ENCODE measurements around the gene PPP1R12C. TPM values are rescaled to one million over a fixed set of nuclear protein-coding genes. Genes with fewer than 3 reads are reported as not detected.
A peak's percentile ranks its signal among the peaks of the same experiment; 100 is the strongest.

The PPP1R12C gene
- total RNA-seq, 1 donor = 55.0 TPM

- Histone ChIP-seq H3K27me3 (ENCODE audit: insufficient read depth, low read length) (peaks cover 22% of the 10 kb centered on the region), H3K4me3 (ENCODE audit: insufficient read depth, low read length) (no peak overlapping the region), H3K9me3 (ENCODE audit: low read depth, low read length) (peaks cover 3% of the 10 kb centered on the region), H3K4me1 (ENCODE audit: insufficient read depth, low read length) (no peaks in the 10 kb centered on the region), H3K27ac (ENCODE audit: low read depth, low read length) (no peak overlapping the region), H3K36me3 (ENCODE audit: insufficient read depth, low read length) (no peaks in the 10 kb centered on the region), H2AFZ (ENCODE audit: low read length) (no peak overlapping the region), H3K79me2 (ENCODE audit: insufficient read depth, low read length) (no peaks in the 10 kb centered on the region), H4K20me1 (ENCODE audit: insufficient read depth, low read length) (no peaks in the 10 kb centered on the region), H3K4me2 (ENCODE audit: insufficient read depth, low read length) (no peak overlapping the region)
- DNase-seq (ENCODE audit: insufficient read length, low spot score, missing footprints) = no peak
- TF ChIP-seq CTCF (IDR thresholded peaks at IDR 0.05; ENCODE audit: extremely low read depth, low read depth, low read length) = no peak
Measured at GRCh38 chr19:55070466-55071128, 46.8 kb downstream of the PPP1R12C start.

- no peak for TF ChIP-seq CTCF (IDR thresholded peaks at IDR 0.05; ENCODE audit: extremely low read depth, low read depth, low read length)
- peak; percentile 66 for DNase-seq (ENCODE audit: insufficient read length, low spot score, missing footprints)
- Histone ChIP-seq H3K79me2 (ENCODE audit: insufficient read depth, low read length) (no peaks in the 10 kb centered on the region), H3K9me3 (ENCODE audit: low read depth, low read length) (peaks cover 3% of the 10 kb centered on the region), H3K4me2 (ENCODE audit: insufficient read depth, low read length) (no peak overlapping the region), H3K27ac (ENCODE audit: low read depth, low read length) (no peak overlapping the region), H4K20me1 (ENCODE audit: insufficient read depth, low read length) (no peaks in the 10 kb centered on the region), H3K36me3 (ENCODE audit: insufficient read depth, low read length) (no peaks in the 10 kb centered on the region), H3K27me3 (ENCODE audit: insufficient read depth, low read length) (peaks cover 18% of the 10 kb centered on the region), H2AFZ (ENCODE audit: low read length) (no peak overlapping the region), H3K4me3 (ENCODE audit: insufficient read depth, low read length) (no peak overlapping the region), H3K4me1 (ENCODE audit: insufficient read depth, low read length) (no peaks in the 10 kb centered on the region)
Measured at GRCh38 chr19:55069865-55070197, 47.6 kb downstream of the PPP1R12C start.

- Histone ChIP-seq H3K79me2 (ENCODE audit: insufficient read depth, low read length) (no peaks in the 10 kb centered on the region), H2AFZ (ENCODE audit: low read length) (no peak overlapping the region), H4K20me1 (ENCODE audit: insufficient read depth, low read length) (no peaks in the 10 kb centered on the region), H3K4me1 (ENCODE audit: insufficient read depth, low read length) (no peaks in the 10 kb centered on the region), H3K27me3 (ENCODE audit: insufficient read depth, low read length) (peaks cover 18% of the 10 kb centered on the region), H3K9me3 (ENCODE audit: low read depth, low read length) (peaks cover 3% of the 10 kb centered on the region), H3K36me3 (ENCODE audit: insufficient read depth, low read length) (no peaks in the 10 kb centered on the region), H3K4me3 (ENCODE audit: insufficient read depth, low read length) (peak overlapping the region; percentile 10), H3K27ac (ENCODE audit: low read depth, low read length) (no peak overlapping the region), H3K4me2 (ENCODE audit: insufficient read depth, low read length) (no peak overlapping the region)
- TF ChIP-seq CTCF (IDR thresholded peaks at IDR 0.05; ENCODE audit: extremely low read depth, low read depth, low read length) = no peak
- DNase-seq (ENCODE audit: insufficient read length, low spot score, missing footprints) = peak; percentile 91
Measured at GRCh38 chr19:55068950-55069864, 48.2 kb downstream of the PPP1R12C start.

- no peak for TF ChIP-seq CTCF (IDR thresholded peaks at IDR 0.05; ENCODE audit: extremely low read depth, low read depth, low read length)
- DNase-seq (ENCODE audit: insufficient read length, low spot score, missing footprints) = no peak
- Histone ChIP-seq H2AFZ (ENCODE audit: low read length) (no peak overlapping the region), H3K27me3 (ENCODE audit: insufficient read depth, low read length) (peaks cover 18% of the 10 kb centered on the region), H3K9me3 (ENCODE audit: low read depth, low read length) (peaks cover 3% of the 10 kb centered on the region), H3K27ac (ENCODE audit: low read depth, low read length) (no peak overlapping the region), H3K4me1 (ENCODE audit: insufficient read depth, low read length) (no peaks in the 10 kb centered on the region), H3K4me2 (ENCODE audit: insufficient read depth, low read length) (no peak overlapping the region), H4K20me1 (ENCODE audit: insufficient read depth, low read length) (no peaks in the 10 kb centered on the region), H3K36me3 (ENCODE audit: insufficient read depth, low read length) (no peaks in the 10 kb centered on the region), H3K79me2 (ENCODE audit: insufficient read depth, low read length) (no peaks in the 10 kb centered on the region), H3K4me3 (ENCODE audit: insufficient read depth, low read length) (no peak overlapping the region)
Measured at GRCh38 chr19:55067869-55068268, 49.6 kb downstream of the PPP1R12C start.

All from osteoblast (primary cell).